Stimulated activated CD4-positive, alpha-beta T cell treated with anti-CD3 and anti-CD28 coated beads, Interleukin-12 subunit alpha, Interleukin-12 subunit beta, amount 100 ng/mL, for 4 hours (primary cell): Measurements from ENCODE around the gene NNMT.

ENCODE experiments used
- DNase-seq: peaks from one replicate; pipeline ENCODE4 v3.0.0-alpha.2; 2020

NNMT gene

DNA sequence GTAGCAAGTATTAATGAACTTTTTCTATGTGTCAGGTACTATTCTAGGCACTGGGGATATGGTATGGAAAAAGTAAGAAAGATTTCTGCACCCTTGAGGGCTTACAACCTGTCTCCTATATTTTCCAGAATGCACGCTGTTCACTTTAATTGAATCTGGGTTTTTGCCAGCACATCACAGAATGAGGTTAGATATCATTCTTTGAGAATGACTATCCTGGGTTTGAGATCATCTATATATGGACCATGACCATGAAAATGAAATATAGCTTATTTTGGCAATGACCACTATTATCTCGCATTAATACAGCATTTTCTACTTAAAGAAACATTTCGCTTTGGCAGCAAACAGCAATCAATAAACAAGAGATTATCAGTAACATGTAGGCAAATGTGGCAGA is 57.2 kb downstream of the NNMT start:
- no peak for DNase-seq

DNA sequence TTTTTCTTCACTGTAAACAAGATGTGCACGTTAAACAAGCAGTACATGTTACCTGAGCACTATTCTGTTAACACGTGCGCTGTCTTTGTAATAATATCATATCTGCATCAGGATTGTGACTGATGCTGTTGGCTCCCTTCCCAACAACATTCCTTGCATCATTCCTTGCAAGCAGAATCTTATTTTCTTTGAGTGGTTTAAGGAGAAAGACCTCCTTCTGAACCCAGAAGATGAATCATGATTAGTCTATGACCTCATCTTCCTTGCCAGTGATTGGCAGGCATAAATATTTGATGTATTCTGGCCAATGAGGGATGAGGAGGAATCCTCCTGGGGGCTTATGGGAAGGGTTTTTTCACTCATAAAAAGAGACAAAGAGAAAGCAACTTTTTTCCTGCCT is 57.9 kb downstream of the NNMT start:
- DNase-seq, result no peak

DNA sequence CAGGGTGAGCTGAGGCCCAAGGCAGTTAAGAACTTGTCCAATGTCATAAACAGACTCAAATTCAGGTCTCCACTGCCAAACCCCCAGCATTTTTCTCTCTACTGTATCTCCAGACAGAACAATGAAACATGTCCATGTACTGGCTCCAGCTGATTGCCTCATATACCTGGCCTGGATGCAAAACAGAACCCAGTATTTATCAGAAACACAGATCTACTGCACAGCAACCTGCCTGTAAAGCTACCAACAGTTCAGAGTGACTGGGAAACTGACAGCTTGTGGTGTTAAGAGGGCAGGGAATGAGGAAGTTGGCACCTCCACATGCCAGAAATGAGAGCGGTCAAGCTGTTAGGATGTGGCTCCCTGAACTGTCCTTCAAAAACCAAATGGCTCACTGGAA is 62.5 kb downstream of the NNMT start:
- no peak for DNase-seq

DNA sequence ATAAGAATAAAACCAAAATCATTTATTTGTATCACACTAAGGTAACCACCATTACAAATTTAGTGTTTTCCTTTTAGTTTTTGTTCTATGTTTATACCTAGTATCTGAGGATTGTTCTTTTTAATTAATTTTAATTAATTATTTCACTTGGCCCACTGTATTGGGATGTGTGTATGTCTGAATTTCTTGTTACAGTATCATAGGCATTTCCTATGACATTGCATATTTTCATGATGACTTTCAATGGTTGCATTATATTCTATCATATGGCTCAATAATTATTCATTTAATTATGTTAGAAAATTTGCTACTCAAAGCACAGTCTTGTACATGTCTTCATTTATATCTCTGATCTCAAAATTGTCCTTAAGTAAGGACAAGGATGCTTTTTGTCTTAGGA is 63.1 kb downstream of the NNMT start:
- no peak for DNase-seq

DNA sequence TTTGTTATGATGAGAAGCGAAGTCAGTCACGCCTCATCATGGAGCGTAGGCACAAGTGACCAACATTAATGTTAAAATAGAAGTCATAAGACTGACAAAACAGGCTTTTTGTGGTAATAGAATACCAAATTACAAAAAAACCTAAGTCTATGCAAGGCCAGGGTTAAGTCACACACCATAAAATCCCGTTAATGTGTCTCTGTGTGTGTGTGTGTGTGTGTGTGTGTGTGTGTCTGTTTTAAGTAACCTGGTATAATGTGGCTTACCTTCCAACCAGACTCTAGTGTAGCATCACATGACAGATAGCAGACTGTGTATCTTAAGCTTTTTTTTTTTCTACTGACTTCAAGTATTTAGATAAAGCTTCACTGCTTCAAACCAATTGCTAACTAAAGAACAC is 66.1 kb downstream of the NNMT start:
- no peak for DNase-seq

DNA sequence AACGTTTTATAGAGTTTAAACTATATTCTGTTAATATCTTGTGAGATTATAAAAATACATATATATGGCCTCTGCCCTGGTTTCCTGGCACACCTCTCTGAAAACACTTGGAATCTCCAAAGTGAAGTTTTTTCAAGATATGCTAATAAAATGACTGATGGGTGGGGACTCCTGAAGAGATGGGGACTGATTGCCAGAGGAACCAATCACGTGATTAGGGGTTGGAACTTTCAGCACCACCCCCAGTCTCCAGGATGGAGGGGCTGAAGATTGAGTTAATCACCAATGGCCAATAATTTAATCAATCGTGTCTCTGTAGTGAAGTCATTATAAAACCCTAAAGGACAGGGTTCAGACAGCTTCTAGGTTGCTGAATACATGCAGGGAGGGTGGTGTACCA is 66.8 kb downstream of the NNMT start:
- no peak for DNase-seq
